Fibroblast of pulmonary artery (primary cell): Measurements from ENCODE around the gene ANKS1B.

ENCODE experiments used
- DNase-seq: peaks from one replicate; pipeline ENCODE4 v3.0.0-alpha.2; 2010; ENCODE audit warnings: low read depth
- H3K4me3 ChIP-seq: replicated peaks from 2 replicates; pipeline ENCODE4 v1.5.1; 2011; ENCODE audit warnings: low read depth, mild to moderate bottlenecking, control low read depth, low read length, moderate library complexity
- TF ChIP-seq, protein P1 (sequence below): IDR thresholded peaks from 2 replicates; pipeline ENCODE4 v1.5.1; 2011; ENCODE audit warnings: mild to moderate bottlenecking, control low read depth, low read length, inconsistent platforms; ENCODE audit errors: missing control alignments

The ANKS1B gene

DNA sequence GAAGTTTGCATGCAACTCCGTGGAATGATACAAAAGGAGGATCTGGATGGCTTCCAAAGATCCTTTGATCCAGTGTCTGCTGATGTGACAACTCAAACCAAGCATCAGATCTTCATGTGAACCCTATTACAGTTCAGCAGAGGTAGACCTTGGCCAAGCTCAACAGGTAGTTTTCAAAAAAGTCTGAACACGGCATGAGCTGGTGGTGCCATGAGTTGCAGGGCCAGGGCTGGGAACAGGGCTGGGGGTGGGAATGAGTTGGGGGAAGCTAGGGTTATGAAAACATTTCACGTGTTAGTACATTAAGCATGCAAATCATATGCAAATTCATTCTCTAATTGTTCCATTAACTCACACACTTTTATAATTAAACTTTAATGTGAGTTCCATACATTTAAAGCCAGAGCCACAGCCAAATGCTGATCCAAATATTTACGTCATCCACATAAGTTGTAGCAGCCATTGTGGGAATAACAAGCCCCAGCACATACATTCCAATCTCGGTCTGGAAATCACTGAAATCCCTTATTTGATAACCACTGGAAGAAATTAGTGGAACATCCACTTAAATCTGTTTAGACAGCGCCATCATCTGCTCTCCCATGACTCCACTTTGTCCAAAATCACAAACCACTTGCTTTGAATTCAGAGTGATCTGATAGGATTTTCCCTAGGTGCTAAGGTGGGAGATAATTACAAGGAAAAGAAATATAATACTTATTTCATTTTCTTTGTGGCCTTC, 1181.1 kb downstream of the ANKS1B start:
- H3K4me3 ChIP-seq = no peak overlapping the region
- TF ChIP-seq, protein P1, sequence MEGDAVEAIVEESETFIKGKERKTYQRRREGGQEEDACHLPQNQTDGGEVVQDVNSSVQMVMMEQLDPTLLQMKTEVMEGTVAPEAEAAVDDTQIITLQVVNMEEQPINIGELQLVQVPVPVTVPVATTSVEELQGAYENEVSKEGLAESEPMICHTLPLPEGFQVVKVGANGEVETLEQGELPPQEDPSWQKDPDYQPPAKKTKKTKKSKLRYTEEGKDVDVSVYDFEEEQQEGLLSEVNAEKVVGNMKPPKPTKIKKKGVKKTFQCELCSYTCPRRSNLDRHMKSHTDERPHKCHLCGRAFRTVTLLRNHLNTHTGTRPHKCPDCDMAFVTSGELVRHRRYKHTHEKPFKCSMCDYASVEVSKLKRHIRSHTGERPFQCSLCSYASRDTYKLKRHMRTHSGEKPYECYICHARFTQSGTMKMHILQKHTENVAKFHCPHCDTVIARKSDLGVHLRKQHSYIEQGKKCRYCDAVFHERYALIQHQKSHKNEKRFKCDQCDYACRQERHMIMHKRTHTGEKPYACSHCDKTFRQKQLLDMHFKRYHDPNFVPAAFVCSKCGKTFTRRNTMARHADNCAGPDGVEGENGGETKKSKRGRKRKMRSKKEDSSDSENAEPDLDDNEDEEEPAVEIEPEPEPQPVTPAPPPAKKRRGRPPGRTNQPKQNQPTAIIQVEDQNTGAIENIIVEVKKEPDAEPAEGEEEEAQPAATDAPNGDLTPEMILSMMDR = no peak
- DNase-seq = no peak

DNA sequence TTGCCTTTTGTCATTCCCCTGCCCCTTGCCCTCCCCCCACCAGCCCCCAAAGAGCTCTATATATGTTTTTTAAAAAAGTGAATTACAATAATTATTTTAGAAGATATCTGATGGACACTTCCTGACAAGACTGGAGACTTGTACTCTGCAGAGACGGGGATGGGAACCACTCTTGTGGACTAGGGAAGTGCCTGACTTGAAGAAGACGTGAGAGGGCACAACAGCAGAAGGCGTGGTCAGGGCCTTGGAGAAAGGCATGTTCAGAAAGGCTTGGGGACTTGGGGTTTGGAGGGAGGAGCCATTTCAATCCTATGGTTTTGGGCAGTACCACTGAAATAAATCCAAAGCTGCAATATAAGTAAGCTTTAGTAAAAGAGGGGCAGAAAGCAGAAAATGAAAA, 1184.9 kb downstream of the ANKS1B start:
- H3K4me3 ChIP-seq = no peak overlapping the region
- DNase-seq = no peak
- TF ChIP-seq, protein P1 = no peak

DNA sequence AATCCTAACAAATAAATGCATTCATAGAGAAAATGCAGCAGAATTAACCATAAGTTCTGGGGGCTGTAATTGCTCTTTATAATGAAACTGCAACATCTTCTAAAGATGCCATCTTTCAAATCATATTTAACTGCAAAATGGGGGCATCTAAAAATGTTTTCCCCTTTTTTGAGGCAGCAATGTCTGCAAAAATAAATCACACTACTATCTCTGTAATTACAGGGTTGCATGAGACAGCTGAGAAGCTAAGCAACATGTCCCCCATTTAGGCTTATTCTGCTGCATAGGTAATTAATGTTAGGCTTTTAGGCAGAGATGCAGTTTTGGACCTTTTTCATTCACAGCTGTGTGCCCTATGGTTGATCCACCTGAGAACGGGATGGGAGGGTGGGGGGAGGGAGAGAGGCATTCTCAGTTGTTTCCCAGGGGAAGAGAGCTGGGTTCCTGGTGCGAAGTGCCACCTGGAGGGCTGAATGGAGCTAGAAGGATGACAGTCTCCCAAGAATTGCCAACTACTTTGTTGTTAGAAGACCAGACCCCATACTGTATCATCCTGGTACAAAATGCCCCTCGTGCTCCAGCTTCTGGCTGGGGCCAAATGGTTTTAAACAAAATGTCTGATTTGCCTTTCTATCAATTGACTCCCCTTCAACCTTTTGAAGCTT, 1185.5 kb downstream of the ANKS1B start:
- DNase-seq = no peak
- TF ChIP-seq, protein P1 = no peak
- H3K4me3 ChIP-seq = no peak overlapping the region

DNA sequence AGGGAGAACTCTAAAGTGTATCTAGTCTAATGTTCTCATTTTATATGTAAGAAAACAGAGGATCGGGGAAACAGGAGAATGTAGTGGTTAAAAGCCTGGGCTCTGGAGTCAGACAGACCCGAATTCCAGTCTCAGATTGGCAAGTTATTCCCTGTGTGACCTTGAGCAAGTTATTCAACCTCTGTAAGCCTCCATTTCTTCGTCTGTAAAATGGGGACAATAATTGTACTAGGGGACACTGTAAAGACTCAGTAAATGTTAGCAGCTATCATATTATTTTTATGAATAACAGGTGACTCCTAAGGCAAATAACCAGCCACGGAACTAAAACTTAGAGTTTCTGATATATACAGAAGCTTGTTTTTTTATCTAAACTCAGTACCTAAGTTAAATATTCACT, 1187.5 kb downstream of the ANKS1B start:
- TF ChIP-seq, protein P1 = no peak
- DNase-seq = no peak
- no peak overlapping the region for H3K4me3 ChIP-seq

DNA sequence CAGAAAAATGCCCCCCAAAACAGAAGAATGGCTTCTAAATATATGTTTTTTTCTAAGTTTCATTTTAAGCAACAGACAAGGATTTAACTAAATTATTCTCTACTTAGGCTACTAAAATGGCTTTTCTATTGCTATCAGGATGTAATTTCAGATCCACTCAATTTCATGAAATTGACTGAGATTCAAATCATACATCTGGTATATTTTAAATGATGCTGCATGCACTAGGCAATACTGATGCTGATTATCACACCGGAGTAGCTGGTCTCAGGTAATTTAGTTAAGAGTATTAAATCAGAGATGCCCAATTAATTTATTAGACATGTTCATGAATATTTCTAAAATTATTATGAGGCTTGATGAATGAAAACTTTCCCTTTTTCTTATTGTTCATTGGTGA, 1188.0 kb downstream of the ANKS1B start:
- H3K4me3 ChIP-seq = no peak overlapping the region
- TF ChIP-seq, protein P1 = no peak
- no peak for DNase-seq

DNA sequence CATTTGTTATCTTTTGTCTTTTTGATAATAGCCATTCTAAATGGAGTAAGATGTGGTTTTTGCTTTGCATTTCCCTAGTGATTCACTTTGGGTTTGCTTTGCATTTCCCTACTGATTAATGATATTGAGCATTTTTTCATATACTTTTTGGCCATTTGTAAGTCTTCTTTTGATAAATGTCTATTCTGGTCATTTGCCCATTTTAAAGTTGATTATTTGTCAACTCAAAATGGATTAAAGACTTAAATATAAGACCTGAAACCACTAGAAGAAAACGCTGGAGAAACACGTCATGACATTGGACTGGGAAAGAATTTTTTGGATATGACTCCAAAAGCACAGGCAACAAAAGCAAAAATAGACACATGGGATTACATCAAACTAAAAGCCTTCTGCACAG, 1191.6 kb downstream of the ANKS1B start:
- DNase-seq = no peak
- TF ChIP-seq, protein P1 = no peak
- no peak overlapping the region for H3K4me3 ChIP-seq
